ENCODE measurements around the gene TFPT.

TFPT gene

GRCh38 chr19:54148158-54148557, 32.7 kb upstream of the TFPT start:
- DNase-seq = no peak

GRCh38 chr19:54147676-54148075, 32.2 kb upstream of the TFPT start:
- DNase-seq = no peak

GRCh38 chr19:54145541-54146158, 30.2 kb upstream of the TFPT start:
- DNase-seq = no peak

GRCh38 chr19:54142166-54142780, 26.8 kb upstream of the TFPT start:
- DNase-seq = no peak

- no peak for DNase-seq
Measured at GRCh38 chr19:54141356-54141755, 25.9 kb upstream of the TFPT start.

GRCh38 chr19:54138489-54139256, 23.2 kb upstream of the TFPT start:
- no peak for DNase-seq

GRCh38 chr19:54137699-54138488, 22.4 kb upstream of the TFPT start, which contains the start of gene CNOT3:
CNOT3 (plus strand) TSS chr19:54137762; CDS start chr19:54142979, 5,217 bp downstream.
- DNase-seq = no peak

GRCh38 chr19:54136864-54137698, 21.6 kb upstream of the TFPT start:
- peak; percentile 100 for DNase-seq

GRCh38 chr19:54136086-54136863, 20.8 kb upstream of the TFPT start:
- DNase-seq = no peak

GRCh38 chr19:54133957-54134590, 18.6 kb upstream of the TFPT start:
- no peak for DNase-seq

GRCh38 chr19:54133312-54133956, 18.0 kb upstream of the TFPT start:
- no peak for DNase-seq

- no peak for DNase-seq
Measured at GRCh38 chr19:54129617-54129996, 14.2 kb upstream of the TFPT start.

GRCh38 chr19:54128796-54129616, 13.5 kb upstream of the TFPT start:
- no peak for DNase-seq

GRCh38 chr19:54128441-54128725, 12.9 kb upstream of the TFPT start:
- DNase-seq = no peak

GRCh38 chr19:54127688-54128440, 12.4 kb upstream of the TFPT start:
- DNase-seq = no peak

- DNase-seq = no peak
Measured at GRCh38 chr19:54125713-54126112, 10.3 kb upstream of the TFPT start.

GRCh38 chr19:54124393-54124792, 8.9 kb upstream of the TFPT start:
- no peak for DNase-seq

- DNase-seq = no peak
Measured at GRCh38 chr19:54123682-54124081, 8.2 kb upstream of the TFPT start.

GRCh38 chr19:54121259-54121658, 5.8 kb upstream of the TFPT start:
- DNase-seq = no peak

Data from DMS79 (cell line).